Measurements from ENCODE around the gene SMYD3.

DNA sequence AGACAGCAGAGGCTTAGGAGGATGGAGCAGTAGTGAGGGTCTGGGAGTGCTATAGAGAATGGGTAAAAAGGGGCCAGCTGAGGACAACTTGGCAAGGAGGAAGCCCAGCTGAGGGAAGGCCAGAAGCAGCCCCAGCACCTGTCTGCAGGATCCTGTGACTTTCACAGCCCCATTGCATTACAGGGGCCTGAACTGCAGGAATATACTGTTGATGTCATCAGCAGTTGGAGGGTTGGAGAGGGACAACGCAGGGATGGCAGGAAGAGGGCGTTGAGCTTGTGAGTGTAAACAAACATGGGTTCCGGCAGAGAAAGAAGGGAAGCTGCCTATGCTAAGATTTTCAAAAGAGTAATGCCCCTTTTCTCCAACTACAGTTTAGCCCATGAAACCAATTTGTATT is 628.5 kb downstream of the SMYD3 start:
- TF ChIP-seq, protein P1, sequence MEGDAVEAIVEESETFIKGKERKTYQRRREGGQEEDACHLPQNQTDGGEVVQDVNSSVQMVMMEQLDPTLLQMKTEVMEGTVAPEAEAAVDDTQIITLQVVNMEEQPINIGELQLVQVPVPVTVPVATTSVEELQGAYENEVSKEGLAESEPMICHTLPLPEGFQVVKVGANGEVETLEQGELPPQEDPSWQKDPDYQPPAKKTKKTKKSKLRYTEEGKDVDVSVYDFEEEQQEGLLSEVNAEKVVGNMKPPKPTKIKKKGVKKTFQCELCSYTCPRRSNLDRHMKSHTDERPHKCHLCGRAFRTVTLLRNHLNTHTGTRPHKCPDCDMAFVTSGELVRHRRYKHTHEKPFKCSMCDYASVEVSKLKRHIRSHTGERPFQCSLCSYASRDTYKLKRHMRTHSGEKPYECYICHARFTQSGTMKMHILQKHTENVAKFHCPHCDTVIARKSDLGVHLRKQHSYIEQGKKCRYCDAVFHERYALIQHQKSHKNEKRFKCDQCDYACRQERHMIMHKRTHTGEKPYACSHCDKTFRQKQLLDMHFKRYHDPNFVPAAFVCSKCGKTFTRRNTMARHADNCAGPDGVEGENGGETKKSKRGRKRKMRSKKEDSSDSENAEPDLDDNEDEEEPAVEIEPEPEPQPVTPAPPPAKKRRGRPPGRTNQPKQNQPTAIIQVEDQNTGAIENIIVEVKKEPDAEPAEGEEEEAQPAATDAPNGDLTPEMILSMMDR (IDR thresholded peaks at IDR 0.05) = no peak
- TF ChIP-seq POLR2A (IDR thresholded peaks at IDR 0.05) = no peak

Measured in adrenal gland (tissue), 5 donors.